Testis (tissue), 3 donors: Measurements from ENCODE around the gene ADAR. TPM values are rescaled to one million over a fixed set of nuclear protein-coding genes. Genes with fewer than 3 reads are reported as not detected.

Source experiments
- DNase-seq: peaks from one replicate; pipeline ENCODE4 v3.0.0-alpha.2; 2019
- H3K27ac ChIP-seq, 2 donors: fragments of 200-600 bp; sonication (generic); one replicate each; pipeline ENCODE4 v1.5.1; 2019
- H3K27me3 ChIP-seq: fragments of 200-600 bp; sonication (generic); one replicate; pipeline ENCODE4 v1.5.1; 2019
- H3K36me3 ChIP-seq: fragments of 200-600 bp; sonication (generic); one replicate; pipeline ENCODE4 v1.5.1; 2017; ENCODE audit warnings: low read depth; ENCODE audit errors: missing control alignments
- H3K4me1 ChIP-seq: fragments of 200-600 bp; sonication (generic); one replicate; pipeline ENCODE4 v1.5.1; 2019
- H3K4me3 ChIP-seq, 2 donors: fragments of 200-600 bp; sonication (generic); one replicate each; pipeline ENCODE4 v1.5.1; 2017 to 2019
- H3K9me3 ChIP-seq: fragments of 200-600 bp; sonication (generic); one replicate; pipeline ENCODE4 v1.5.1; 2017
- CTCF ChIP-seq, 3 experiments: fragments of 450-650 bp in 2 of 3; fragments of 200-600 bp in 1 of 3; sonication (generic) in 1 of 3; IDR thresholded peaks; one replicate each; pipeline ENCODE4 v1.5.1; 2016 to 2019; ENCODE audit warnings: antibody characterized with exemption in 3 of 3, mild to moderate bottlenecking in 2 of 3, moderate library complexity in 1 of 3
- POLR2A ChIP-seq: fragments of 450-650 bp; IDR thresholded peaks from one replicate; pipeline ENCODE4 v1.6.1; 2017; ENCODE audit warnings: antibody characterized with exemption, mild to moderate bottlenecking, moderate library complexity
- WGBS, 2 donors: methylation state at CpG; one replicate each; pipeline ENCODE4 v1.1.5; 2018; 5-methylcytosine and 5-hydroxymethylcytosine counted together
- intact Hi-C: fragments of 100-400 bp; cut with DNase I; formaldehyde crosslinking; loops from one replicate; pipeline ENCODE4 v1.15.1; 2023; ENCODE audit warnings: low total_unique reads
- polyA plus RNA-seq: library from polyadenylated mRNA; stranded (reverse); fragments of 350-450 nt; fragmentation: Illumina TruSeq; extraction: RNeasy Lipid Tissue Mini Kit (QIAGEN cat#74804); gene quantifications from one replicate; pipeline ENCODE4 v1.2.3, GENCODE V29; 2014; ENCODE audit warnings: low read depth, low replicate concordance; ENCODE audit not compliant: insufficient read depth
- total RNA-seq, 2 donors: library from RNA; depleted of rRNA; stranded (reverse); fragments of >200 nt; gene quantifications; one replicate each; pipeline ENCODE4 v1.2.3, GENCODE V29; 2016

Gene ADAR
- total and polyA plus RNA-seq, 3 donors from 2014 or later = 94.4 to 181 (median 168) TPM

GRCh38 chr1:154548028-154548427 is 60.0 kb downstream of the ADAR start:
- WGBS, 2 donors = 53 to 54% methylated on average over 1 of the region's 1 CpG
- Histone ChIP-seq H3K4me3 (no peak overlapping the region), H3K9me3 (no peaks in the 10 kb centered on the region), H3K36me3 (no peaks in the 10 kb centered on the region), H3K4me1 (peaks cover 10% of the 10 kb centered on the region), H3K27me3 (no peaks in the 10 kb centered on the region), H3K27ac (peak overlapping the region in 1 of 2 donors; percentile 45)
- no peak for TF ChIP-seq CTCF (IDR thresholded peaks at IDR 0.05)
- TF ChIP-seq POLR2A = no peak
- peak; percentile 68 for DNase-seq
- intact Hi-C loops = loop anchor here (10.0 kb wide), 1 partner anchor 63 kb away; no protein-coding TSS in a partner anchor

- Histone ChIP-seq H3K4me3 (no peak overlapping the region), H3K36me3 (no peaks in the 10 kb centered on the region), H3K4me1 (peaks cover 10% of the 10 kb centered on the region), H3K9me3 (no peaks in the 10 kb centered on the region), H3K27ac (no peak overlapping the region), H3K27me3 (no peaks in the 10 kb centered on the region)
- intact Hi-C loops = loop anchor here (10.0 kb wide), 1 partner anchor 62 kb away; no protein-coding TSS in a partner anchor
- TF ChIP-seq CTCF (IDR thresholded peaks at IDR 0.05) = no peak
- no peak for TF ChIP-seq POLR2A
- no peak for DNase-seq
- 67 to 74% methylated on average over 11 of the region's 11 CpGs for WGBS, 2 donors
Observed at GRCh38 chr1:154547105-154547732, 60.8 kb downstream of the ADAR start.

- intact Hi-C loops = loop anchor here (10.0 kb wide), 1 partner anchor 62 kb away; no protein-coding TSS in a partner anchor
- no peaks in the 10 kb centered on the region for H3K27me3 ChIP-seq
- H3K36me3 ChIP-seq = no peaks in the 10 kb centered on the region
- no peak overlapping the region for H3K4me3 ChIP-seq
- WGBS, 2 donors = 85% methylated on average over 13 of the region's 13 CpGs
- H3K9me3 ChIP-seq = no peaks in the 10 kb centered on the region
- peak; percentile 66 for DNase-seq
- H3K27ac ChIP-seq = no peak overlapping the region
- TF ChIP-seq CTCF (IDR thresholded peaks at IDR 0.05) (peak; percentile 52 to 71 (median 66)), POLR2A (no peak)
- H3K4me1 ChIP-seq = peaks cover 10% of the 10 kb centered on the region
Observed at GRCh38 chr1:154546264-154547063, 61.5 kb downstream of the ADAR start.

GRCh38 chr1:154541231-154541630 is 66.8 kb downstream of the ADAR start:
- no peaks in the 10 kb centered on the region for H3K36me3 ChIP-seq
- no peaks in the 10 kb centered on the region for H3K9me3 ChIP-seq
- WGBS, 2 donors = 58 to 74% methylated on average over 6 of the region's 6 CpGs
- no peak for TF ChIP-seq POLR2A
- TF ChIP-seq CTCF (IDR thresholded peaks at IDR 0.05) = no peak
- no peaks in the 10 kb centered on the region for H3K27me3 ChIP-seq
- no peak for DNase-seq
- H3K27ac ChIP-seq = no peak overlapping the region
- H3K4me3 ChIP-seq = no peak overlapping the region
- intact Hi-C loops = loop anchor here (10.0 kb wide), 1 partner anchor 56 kb away; no protein-coding TSS in a partner anchor
- H3K4me1 ChIP-seq = no peaks in the 10 kb centered on the region
